GM04504 (cell line): ENCODE results near the gene ABCC5.

ENCODE experiments used
- DNase-seq: peaks from one replicate; pipeline ENCODE4 v3.0.0-alpha.2; 2012; ENCODE audit warnings: low read depth

The ABCC5 gene

DNA sequence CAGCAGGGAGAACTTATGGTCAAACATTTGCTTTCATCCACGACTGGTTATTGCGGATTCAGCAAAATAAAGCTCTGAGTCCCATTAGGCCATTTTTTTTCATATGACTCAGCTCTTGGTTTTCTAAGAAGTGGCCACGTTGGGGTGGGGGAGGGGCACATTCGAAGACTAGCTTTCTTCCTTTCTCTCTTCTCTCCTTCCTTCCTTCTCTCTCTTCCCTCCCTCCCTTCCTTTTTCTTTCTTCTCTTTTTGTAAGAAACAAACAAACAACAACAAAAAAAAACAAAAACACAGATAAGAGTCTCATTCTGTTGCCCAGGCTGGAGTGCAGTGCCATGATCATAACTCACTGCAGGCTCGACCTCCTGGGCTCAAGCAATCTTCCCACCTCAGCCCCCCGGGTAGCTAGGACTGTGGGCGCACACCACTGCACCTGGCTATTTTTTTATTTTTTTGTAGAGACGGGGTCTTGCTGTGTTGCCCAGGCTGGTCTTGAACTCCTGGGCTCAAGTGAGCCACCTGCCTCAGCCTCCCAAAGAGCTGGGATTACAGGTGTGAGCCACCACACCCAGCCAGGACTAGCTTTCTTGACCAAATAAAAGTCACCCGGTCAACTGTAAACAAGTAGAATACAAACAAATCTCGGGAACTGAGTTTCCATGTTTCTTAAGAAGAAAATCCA is 41.6 kb downstream of the ABCC5 start:
- DNase-seq, result no peak

DNA sequence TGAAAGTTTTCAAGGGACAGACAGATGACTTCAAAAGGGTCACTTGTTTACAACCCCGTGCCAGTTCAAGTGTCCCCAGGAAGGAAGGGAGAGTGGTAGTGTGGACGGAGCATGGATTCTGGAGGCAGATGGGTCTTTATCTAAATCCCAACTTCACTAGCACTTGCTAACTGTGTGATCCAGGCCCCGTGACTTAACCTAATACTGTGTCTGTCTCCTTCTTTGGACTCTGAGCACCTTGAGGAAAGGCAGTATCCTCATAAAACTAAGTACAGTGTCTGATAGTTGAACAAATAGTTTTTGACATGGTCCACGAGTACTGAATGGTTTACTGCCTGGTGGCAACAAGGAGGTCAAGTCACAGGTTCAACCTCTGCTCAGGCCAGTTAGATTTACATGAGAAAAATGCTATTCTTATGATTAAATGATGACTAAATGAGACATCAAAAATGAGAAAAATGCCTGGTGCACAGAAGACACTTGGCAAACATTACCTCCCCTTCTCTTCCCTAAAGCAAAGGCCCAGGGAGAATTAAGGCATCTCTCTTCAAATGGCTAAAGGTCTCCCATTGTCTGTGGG is 48.9 kb downstream of the ABCC5 start:
- no peak for DNase-seq

DNA sequence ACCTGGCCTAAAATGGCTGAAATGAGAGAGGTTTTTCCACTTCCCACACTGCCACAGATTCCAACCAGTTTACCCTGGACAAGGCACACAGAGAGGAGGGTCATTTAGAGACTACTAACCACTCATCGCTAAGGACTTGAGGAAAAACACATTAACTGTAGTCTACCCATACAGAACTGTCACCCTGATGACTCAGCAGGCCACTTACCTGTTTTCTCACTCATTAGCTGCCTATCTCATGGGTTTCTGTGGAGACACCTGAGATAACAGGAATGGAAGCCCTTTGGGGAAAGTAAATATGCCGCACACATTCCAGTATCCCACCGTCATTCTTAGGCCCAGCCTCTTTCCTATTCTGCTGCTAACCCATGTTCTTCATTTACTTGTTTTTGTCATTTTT is 50.0 kb downstream of the ABCC5 start:
- no peak for DNase-seq

DNA sequence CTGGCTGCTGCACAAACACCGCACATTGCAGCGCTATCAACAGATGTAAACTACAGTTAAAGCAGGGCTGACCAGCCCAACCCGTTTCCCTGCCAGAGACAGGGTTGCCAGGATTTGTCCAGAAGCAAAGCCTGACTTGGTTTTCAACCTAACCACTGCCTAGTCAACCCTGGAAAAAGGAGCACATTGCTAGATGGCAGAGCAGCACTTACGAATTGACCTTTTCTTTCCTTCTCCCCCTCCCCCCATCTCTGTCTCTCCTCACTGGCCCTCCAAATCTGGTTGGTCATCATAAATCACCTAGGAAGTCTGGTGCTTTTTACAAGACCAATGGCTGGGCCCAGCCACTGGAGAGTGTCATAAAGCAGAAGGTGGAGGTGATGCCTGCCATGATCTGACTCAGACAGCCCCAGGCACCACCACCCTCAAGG is 51.3 kb downstream of the ABCC5 start:
- DNase-seq, result no peak

DNA sequence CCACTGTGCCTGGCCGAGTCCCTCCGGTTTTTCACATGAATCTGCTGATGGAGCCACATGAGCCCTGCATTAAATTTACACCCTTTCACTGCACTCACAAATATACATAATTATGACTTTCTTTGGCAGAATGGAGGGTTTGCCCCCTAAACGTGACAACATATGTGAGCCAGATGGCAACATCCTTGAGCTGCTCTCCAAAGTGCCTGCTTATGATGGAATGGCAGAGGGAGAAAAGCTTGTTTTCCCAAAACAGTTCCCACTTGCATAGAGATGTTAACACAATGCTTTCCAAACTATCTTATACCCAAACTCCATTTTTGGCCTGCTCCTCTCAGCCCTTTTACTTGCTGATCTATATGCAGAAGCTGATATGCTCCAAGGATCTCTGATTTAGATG is 54.9 kb downstream of the ABCC5 start:
- no peak for DNase-seq

DNA sequence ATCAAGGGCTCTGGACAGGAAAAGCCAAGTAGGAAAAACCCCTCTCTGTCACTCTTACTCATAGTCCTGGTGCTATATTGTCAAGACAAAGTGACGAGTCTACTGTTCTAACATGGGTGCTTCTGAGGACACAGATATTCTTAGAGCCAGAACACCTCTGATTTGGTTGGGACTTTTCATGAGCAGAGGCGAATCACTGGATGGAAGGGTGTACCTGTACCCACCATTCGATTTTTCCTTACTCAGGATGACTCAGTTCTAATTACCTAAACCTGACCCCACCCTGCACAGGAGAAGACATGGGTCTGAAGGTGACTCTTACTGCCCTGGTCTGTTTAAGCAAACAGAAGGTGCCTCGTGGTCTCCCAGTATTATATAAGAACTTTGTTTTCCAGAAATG is 58.5 kb downstream of the ABCC5 start:
- DNase-seq, result no peak

DNA sequence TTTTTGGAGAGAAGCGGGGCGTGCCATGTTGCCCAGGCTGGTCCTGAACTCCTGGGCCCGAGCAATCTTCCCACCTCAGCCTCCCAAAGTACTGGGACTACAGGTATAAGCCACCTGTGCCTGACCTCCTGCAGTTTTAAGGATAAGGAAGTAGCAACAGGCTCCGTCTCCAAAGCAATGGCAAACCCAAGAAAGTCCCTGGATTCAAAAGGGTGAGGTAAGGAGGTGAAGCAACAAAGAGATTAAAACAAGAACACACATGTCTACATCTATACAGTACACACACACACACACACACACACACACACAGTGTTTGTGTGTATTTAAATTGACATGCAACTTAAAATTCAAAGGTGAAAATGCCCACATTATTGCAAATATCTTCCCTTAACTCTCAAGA is 58.9 kb downstream of the ABCC5 start:
- no peak for DNase-seq

DNA sequence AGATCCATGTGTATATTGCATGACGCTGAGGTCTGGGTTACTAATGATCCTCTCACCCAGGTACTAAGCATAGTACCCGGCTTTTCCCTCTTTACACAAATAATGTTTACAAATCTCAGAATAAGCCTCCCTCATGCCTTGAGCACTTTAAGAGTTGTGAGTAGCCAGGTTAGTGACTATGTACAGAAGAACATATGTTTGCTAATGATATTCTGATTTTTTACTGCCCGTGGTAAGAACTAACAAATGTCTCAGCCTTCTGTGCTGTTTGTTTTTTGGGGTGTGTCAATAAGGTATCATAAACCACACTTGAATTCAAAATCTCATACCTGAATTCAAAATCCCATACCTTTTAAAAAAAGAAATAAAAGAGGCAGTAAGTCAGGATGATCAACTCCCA is 59.5 kb downstream of the ABCC5 start:
- DNase-seq, result no peak

DNA sequence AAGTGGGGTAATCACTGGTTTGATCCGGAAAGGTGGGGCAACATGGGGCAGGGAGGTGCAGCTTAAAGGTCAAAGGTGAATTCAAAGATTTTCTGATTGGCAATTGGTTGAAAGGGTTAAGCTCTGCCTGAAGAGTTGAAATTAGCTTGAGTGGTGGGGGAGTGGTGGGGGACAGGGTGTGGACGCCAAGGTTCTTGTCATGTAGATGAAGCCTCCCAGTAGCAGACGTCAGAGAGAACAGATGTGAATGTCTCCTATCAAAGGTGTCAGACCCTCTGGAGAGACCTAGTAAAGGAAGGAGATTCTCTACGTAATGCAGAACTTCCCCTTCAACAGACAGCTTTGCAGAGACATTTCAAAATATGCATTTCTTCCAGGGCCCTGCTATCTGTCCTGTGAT is 62.8 kb downstream of the ABCC5 start:
- DNase-seq, result no peak

DNA sequence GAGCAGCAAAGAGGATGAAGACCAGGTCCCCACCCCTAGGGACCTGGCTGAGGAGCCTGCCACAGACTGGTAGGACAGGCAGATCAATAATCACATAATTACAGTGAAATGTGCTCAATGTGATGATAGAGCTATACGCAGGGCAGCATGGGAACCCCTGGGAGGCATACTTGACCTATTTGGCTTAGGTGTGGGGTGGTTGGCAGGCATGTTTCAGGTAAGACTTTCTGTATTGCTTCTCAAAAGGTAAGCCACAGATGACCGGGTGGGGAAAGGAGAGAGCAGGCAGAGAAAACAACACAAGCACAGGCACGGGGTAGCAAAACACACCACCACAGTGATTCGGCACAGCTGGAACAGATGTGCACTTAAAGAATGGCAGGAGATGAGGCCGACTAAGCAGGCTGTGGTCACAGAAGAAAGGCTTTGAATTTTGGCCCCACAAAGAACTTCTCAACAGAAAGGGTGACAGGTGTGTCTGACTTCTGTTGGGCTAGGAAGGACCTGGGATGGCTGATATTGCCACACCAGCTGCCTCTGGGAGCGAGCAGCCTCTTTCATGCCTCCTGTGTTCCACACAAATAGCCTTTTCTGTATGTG is 64.1 kb downstream of the ABCC5 start:
- no peak for DNase-seq

DNA sequence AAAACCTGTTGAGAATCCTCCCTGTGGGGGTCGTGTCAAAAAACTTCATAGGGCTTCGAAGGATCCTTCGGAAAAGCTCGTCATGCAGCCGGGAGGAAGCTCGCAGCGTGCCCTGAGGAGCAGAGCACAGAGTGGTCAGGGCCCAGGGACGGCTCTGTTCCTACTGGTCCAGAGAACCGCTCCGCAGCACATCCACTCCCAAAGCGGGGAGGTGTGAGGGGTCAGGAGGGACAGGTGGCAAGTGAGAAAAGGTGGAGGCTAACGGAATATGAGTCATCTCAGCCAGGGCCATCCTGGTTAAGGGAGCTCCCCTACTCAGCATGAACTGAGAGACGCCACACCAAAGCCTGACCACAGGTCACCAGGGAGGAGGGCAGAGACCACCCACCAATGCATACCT is 66.2 kb downstream of the ABCC5 start:
- DNase-seq, result no peak

DNA sequence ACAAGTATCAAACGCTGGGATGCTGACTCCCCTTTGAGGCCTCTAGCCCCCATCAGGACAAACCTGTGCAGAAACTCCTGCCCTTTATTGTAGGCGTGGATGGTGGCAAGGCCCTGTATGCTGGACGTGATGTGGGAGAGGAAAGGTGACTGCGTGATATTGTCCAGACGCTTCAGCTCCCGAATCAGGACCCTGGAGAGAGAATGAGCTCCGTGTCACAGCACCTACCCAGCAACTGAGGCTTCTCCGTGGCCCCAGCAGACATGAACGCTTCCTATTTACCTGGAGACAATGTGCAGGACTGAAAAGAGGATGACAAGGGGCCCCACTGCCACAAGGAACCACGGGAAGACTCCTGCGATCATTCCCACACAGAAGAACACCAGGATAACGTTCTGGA is 68.0 kb downstream of the ABCC5 start:
- no peak for DNase-seq

DNA sequence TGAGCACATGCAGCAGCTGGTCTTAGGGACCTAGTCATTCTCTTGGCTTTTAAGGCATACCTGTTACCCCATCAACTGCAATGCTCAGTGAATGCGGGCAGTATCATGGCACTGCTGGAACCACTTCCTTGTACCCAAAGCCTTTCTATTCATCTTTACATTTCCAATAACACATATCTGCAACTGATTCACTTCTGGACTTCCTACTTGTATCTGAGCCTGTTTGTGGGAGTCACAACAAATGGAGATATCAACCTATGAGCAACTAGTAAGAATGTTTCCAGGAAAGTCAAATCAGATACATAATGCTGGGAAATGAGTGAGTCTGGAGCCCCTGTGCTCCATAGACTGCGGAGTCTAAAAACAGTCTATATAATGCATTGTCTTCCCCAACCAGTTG is 71.6 kb downstream of the ABCC5 start:
- DNase-seq, result no peak

DNA sequence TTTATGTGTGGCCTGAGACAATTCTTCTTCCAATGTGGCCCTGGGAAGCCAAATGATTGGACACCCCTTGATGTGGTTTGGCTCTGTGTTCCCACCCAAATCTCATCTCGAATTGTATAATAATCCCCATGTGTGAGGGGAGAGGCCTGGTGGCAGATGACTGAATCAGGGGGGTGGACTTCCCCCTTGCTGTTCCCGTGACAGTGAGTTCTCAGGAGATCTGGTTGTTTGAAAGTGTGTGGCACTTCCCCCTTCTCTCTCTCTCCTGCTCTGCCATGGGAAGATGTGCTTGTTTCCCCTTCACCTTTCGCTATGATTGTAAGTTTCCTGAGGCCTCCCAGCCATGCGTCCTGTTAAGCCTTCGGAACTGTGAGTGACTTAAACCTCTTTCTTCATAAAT is 72.9 kb downstream of the ABCC5 start:
- DNase-seq, result no peak

DNA sequence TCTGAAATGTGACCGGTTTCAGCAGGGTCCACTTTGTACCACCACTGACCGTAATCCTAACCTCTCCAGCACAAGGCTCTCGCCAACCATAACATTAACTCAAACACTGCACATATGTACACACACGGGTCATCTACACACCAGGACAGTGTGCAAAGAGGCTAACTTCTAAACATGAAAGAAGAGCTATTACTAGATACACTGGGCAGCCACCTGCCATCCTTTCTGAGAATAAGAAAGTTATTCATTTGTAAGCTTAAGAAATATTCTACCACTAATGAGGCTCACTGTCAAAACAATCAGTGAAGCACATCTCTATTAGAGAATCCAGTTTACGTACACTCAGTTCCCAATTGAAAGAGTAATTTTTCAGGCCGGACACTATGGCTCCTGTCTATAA is 73.9 kb downstream of the ABCC5 start:
- no peak for DNase-seq

DNA sequence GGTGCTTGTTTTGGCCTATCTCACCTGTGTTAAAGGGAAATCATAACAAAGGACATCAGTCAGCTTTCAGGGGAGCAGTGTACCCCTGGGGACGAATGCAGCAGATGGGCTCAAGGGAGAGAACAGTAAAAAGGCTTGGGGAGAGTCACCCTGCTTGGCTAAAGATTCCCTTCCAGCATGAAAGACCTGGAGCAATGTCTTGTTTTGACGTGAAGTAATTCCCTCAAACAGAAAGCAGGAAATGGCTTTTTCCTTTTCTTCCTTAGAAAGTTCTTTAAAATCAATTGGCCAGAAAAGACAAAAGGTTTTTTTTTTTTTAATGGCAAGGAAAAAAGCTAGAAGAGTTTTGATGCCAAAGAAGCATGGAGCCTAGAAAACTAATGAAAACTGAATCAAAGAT is 76.5 kb downstream of the ABCC5 start:
- no peak for DNase-seq

DNA sequence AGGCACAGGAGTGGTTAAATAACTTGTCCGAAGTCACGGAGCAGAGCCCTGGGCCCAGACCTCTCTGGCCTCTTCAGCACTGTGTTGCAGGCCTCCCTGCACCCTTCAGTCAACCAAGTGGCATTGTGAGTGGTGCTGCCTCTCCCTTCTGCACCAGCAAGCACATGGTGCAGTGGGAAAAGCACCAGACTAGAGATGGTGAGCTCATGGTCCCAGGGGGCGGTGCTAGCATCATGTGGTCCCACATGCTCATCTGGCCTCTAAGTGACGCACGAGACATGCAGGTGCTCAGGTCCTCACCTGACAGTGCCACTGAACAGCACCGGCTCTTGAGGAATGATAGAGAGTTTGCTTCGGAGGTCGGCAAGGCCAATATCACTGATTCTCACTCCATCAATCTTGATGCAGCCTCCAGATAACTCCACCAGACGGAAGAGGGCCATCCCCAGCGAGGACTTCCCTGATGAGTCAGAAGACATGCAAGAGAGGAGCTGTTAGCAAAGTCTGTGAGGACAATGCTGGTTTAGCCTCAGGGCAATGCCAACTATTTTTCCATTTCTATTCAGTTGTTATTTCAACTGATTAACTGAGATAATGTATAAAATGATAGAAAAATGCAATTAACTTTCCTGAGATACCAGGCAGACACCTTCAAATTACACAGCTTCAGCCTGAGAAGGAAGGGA is 79.9 kb downstream of the ABCC5 start:
- no peak for DNase-seq

DNA sequence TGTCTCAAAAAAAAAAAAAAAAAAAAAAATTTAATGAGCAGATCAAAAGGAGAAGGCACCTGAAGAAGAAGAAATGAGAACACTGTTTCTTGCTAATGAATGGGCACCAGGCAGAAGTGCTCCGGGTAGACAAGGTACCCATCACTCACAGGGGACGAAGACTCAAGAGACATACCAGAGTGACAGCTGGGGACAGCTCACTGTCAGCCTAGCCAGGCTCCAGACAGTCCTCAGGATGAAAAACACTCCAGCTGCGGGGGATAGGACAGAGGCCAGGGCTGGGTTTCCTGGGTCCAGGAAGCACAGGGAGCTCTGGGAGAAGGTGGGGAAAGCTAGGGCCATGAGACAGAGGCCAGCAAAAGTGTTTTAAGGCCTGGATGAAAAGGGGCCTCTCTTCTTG is 84.5 kb downstream of the ABCC5 start:
- DNase-seq, result no peak

DNA sequence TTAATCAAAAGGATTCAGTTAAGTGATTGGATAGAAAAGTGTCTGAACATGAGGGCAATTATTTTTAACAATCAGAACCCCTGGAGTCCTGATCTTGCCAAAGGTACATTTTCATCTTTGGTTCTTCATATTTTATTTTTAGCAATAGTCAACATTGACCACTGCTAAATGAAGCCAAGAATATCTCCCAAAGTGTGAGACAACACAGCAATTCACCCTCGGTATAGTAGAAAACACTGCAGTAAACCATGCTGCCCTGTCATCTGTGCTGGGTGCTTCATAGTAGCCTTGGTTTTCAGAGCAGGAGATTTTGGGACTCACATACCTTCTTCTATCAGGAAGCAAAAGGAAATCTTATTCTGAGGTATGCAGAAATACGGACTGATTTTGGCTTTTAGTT is 85.8 kb downstream of the ABCC5 start:
- no peak for DNase-seq

DNA sequence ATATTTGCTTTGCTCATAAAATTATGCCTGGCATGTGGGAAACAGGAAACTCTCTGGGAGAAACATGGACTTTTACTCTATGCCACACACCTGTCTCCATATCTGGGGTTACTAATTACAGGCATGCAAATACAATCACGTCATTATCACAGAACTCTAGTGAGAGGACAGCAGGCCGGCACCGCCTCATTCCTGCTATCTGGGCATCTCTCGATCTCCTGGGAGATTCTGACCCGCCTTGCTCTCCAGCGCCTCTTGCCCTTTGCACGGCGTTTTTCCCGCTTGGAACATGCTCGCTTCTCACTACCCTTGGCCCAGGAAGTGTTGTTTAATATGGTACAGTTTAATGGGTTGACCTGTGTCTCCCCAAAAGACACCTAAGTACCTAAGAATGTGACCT is 87.6 kb downstream of the ABCC5 start:
- no peak for DNase-seq

DNA sequence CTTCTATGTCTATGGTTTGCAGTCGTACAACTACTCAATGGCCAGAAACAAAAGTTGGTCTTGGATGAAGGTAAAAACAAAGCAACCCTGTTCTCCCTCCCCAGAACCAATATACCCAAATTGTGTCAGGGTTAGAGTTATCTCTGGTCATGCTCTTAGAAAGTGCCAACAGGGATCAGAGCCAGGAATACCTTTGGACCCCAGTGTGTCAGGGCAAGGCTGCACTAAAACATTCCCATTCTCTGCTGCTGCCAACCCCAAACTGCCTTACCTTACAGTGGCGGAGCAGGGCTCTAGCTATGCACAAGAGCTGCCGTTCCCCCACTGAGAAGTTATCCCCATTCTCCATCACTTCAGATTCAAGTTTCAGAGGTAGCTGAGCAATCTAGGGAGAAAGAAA is 90.6 kb downstream of the ABCC5 start:
- no peak for DNase-seq

DNA sequence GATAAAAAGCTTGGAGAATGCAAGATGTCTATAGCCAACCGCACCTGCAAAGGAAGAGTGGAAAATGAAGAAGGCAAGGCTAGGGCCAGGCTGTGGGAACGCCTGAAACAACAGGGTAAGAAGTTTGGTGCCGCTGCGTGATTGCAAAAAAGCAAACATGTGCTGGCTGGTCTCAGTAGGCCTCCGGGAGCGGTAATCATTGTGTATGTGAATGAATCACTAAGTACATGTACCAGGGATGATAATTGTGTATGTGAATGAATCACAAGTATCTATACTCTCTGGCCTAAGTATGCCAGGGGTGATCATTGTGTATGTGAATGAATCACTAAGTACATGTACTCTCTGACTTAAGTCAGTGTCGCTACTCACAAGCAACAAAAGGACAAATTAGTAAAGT is 92.7 kb downstream of the ABCC5 start:
- no peak for DNase-seq

DNA sequence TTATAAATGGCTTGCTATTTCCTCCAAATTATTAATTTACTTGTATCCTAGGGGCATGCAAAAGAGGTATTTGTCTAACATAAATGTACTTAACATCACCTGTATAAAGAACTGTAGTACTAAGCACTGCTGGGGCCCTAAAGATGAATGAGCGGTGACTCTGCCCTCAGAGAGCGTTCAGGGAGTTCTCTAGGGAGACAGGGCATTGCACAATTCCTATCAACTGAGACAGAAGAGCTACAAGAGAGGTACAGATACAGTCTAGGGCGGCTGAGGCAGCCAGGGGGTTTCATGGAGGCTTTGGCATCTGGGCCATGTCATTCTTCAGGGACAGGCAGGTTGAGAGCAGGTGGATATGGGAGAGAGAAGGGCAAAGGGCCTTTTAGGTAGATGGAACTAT is 93.1 kb downstream of the ABCC5 start:
- DNase-seq, result no peak
